ENCODE results near the gene ACTR3.
A peak's percentile ranks its signal among the peaks of the same experiment; 100 is the strongest.
"Not testable (repeated sequence)": the region's sequence is repeated elsewhere in the genome, so short reads cannot be mapped to it uniquely, and the experiment has no call there.

The ACTR3 gene

DNA sequence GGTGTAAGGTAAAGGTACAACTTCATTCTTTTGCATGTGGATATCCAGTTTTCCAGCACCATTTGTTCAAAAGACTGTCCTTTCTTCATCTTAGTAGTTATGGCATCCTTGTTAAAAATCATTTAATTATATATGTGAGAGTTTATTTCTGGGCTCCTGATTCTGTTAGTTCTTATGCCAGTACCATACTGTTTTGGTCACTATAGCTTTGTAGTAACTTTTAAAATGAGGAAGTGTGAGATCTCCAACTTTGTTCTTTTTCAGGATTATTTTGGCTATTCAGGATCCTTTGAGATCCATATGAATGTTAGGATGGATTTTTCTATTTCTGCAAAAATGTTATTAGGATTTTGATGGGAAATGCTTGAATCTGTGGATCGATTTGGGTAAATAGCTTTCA lies 16.8 kb downstream of the ACTR3 start:
- DNase-seq: no peak

DNA sequence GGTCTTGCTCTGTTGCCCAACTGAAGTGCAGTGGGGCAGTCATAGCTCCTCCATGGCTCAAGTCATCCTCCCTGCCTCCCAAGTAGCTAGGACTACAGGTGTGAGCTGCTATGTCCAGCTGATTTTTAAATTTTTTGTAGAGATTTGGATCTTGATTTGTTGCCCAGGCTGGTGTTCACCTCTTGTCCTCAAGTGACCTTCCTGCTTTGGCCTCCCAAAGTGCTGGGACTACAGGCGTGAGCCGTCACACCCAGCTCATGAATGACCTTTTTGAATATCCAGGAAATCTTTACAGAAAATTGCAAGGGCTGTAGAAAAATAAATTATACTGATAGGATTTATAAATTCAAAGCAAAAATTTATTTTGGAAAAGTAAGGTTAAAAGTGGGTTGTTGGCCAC lies 17.4 kb downstream of the ACTR3 start:
- DNase-seq: no peak

DNA sequence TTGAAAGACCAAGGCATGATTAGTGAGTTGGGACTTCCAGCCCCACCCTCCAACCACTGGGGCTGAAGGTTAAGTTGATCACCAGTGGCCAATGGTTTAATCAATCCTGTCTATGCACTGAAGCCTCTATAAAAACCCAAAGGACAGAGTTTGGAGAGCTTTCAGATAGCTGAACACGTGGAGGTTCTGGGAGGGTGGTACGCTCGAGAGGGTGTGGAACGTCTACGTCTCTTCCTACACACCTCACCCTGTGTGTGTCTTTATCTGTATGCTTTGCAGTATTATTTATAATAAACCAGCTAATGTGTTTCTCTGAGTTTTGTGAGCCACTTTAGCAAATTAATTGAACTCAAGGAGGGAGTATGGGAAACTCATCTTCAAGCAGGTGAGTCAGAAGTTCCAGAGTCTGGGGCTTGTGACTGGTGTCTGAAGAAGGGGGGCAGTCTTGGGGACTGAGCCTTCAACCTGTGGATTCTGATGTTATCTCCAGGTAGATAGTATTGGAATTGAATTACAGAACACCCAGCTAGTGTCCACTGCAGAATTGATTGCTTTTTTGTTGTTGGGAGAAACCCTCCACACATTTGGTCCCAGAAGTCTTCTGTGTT lies 20.3 kb downstream of the ACTR3 start:
- DNase-seq: peak; percentile 29

DNA sequence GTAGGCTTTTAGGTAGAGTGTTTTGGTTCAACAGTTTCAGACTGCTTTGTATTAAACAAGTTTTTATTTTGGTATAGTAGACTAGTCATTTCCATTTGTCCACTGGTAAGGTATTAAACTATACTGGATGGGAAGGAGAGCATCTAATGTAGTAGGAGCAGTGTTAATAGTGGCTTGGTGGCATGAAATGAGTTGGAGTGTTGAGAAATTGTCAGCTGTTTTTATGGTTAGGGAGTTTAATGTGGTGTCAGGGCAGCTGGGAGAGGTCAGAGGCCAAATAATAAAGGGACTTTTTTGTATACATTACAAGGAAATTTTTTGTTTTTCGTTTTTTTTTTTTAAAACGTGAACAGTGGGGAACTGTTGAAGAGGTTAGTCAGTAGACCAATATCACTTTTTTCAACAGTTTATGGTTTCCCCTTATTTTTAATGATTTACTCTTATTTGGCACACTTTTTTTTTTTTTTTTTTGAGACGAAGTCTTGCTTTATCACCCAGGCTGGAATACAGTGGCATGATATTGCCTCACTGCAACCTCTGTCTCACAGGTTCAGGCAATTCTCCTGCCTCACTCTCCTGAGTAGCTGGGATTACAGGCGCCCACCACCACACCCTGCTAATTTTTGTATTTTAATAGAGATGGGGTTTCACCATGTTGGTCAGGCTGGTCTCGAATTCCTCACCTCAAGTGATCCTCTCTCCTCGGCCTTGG lies 21.2 kb downstream of the ACTR3 start:
- no peak for DNase-seq

DNA sequence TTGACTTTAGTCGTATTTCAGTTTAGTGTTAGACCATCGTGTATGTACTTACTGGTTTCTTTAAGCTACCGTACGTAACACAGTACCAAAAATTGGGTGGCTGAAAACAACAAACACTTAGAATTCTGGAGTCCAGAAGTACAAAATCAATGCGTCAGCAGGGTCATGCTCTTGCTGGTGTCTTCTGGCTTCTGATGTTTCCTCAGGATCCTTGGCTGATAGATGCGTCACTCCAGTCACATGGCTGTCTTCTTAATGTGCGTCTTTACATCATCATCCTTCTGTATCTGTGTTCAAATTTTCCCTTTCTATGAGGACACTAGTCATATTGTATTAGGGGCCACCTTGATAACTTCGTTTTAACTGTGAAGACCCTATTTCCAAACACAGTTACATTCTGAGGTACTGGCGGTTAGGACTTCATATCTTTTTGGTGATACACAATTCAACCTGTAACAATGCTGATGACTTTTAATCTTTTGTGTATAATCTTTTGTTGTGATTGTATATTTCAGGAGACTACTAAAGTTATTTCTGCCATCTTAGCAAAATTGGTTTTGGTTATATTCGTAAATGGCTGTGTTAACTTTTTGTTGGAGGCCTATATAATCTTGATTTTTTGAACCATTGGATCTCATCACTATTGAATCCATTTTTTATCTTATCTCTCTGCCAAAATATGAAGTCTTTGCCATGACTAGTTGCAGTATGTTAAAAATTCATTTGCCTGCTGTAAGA lies 25.4 kb downstream of the ACTR3 start:
- DNase-seq: no peak

DNA sequence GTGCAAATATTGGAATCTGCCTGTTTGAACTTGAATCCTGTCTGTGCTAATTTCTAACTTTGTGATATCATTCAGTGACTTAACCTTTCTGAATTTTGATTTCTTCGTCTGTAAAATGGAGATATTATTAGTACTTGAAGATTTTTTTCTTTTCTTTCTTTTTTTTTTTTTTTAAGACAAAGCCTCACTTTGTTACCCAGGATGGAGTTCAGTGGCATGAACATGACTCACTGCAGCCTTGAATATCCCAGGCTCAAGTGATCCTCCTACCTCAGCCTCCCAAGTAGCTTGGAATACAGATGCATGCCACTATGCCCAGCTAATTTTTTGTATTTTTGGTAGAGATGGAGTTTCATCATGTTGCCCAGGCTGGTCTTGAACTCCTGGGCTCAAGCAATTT lies 28.3 kb downstream of the ACTR3 start:
- no peak for DNase-seq

DNA sequence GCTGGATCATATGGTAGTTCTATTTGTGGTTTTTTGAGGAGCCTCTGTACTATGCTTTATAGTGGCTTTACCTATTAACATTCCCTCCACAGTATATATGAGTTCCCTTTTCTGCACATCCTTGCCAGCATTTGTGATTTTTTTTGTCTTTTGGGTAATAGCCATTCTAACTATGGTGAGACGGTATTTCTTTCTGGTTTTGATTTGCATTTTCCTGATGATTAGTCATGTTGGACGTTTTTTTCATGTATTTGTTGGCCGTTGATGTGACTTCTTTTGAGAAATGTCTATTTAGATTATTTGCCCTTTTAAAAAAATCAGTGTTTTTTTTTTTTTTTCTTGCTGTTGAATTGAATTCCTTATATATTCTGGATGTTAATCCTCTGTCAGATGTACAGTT lies 31.1 kb downstream of the ACTR3 start:
- no peak for DNase-seq

DNA sequence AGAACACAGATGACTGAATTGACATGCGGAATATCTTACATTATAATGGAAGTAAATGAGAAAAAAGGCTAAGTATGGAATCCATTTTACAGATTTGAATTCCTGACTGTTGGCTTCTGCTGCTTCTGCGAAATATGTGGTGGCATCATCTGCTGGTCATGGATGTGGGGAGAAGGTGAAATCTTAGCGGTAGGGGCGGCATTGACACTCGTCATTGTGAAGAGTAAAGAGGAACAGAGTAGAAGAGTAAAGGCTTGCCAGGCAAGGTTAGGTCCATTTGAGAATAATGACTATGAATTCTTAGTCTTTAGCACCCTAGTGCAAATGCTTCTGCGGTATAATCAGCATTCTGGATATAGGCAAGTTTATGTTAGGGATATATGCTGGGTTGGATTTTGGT lies 32.4 kb downstream of the ACTR3 start:
- DNase-seq: no peak

DNA sequence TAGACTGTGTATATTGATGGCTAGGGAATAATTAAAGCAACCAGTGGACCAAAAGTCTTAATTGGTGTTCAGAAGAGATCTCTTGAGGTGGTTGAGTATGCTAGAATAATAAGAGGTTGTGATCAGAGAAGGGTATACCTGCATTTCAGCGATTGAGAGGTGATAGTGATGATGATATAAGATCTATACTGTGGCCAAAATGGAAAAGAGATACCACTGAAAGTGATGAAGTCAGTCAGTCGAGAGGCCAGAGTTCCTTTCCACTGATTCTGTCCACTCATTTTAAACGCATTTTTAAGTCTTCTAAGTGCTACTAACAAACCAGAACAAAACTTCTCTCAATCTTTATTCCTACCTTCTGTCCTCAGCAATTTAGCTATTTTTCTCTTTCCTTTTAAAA lies 32.9 kb downstream of the ACTR3 start:
- no peak for DNase-seq

DNA sequence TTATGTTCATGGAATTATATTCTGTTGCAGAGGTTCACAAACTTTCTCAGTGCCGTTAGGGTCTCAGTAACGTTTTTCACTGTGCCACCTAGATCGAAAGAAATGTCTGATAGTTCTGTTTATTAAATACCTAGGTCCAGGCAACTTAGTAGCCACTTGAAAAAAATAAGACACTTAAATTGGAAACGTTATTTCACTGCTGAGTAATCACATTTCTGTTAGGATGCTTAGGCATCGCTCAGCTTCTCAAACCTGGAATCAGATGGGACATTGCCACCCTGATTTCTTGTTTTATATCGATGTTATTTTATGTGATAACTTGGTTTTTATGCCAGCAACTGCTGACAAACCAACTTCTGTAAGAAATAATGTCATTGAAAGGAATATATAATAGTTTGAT lies 36.0 kb downstream of the ACTR3 start:
- no peak for DNase-seq

DNA sequence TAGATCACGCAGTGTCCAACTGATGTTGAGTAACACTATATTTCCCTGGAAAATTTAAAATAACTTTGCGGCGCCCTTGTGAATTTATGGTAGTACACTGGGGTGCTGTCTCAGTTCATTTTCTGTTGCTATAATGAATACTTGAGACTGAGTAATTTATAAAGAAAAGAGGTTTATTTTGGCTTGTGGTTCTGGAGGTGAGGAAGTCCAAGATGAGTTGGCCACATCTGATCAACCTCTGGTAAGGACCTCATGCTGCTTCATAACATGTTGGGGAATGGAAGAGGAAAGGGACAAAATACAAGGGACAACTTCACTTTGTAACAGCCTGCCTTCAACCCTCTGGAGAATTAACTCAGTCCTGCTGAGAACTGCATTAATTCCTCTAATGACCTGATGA lies 36.4 kb downstream of the ACTR3 start:
- no peak for DNase-seq

DNA sequence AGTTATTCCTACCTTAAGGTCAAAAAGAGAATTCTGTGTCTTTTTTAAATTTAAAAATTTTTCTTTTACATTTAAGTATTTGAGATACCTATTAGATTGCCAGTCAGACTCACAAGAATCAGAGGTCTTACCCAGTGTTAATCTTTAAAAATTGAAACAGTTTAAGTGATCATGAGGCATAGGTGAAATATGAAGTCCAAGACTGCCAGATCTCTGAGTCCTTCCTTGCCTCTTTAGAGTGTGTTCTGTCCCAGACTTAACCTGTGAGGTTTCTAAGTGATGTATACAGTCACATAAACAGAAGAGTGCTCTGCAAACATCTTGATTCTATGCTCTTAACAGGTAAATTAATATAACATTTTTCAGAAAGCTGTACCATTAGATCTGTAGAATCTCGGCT lies 40.6 kb downstream of the ACTR3 start:
- DNase-seq: no peak

DNA sequence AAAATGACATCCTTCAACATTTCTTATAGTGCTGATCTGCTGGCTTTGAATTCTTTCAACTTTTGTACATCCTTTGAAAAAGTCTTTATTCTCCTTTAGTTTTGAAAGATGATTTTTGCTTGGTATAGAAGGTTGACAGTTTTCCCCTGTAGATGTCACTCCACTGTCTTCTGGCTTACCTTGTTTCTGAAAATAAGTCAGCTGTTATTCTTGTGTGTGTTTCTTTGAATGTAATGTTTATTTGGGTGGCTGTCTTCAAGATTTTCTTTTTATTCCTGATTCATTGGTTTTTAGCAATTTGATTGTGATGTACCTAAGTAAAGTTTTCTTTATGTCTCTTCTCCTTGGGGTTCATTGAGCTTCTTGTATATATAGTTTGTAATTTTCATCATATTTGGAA lies 47.6 kb downstream of the ACTR3 start:
- DNase-seq: no peak

DNA sequence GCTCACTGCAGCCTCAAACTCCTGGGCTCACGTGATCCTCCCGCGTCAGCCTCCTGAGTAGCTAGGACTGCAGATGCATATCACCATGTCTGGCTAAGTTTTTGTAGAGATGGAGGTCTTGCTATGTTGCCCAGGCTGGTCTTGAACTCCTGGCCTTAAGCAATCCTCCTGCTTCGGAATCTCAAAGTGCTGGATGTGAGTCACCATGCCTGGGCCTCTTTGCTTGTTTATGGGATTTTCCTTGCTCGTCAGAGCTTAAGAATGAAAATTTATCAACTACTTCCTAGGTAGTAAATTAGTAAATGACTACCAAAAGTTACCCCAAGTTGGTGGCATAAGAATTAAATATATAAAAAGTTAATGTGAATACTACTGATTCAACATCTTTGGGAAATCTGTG lies 51.0 kb downstream of the ACTR3 start:
- no peak for DNase-seq

DNA sequence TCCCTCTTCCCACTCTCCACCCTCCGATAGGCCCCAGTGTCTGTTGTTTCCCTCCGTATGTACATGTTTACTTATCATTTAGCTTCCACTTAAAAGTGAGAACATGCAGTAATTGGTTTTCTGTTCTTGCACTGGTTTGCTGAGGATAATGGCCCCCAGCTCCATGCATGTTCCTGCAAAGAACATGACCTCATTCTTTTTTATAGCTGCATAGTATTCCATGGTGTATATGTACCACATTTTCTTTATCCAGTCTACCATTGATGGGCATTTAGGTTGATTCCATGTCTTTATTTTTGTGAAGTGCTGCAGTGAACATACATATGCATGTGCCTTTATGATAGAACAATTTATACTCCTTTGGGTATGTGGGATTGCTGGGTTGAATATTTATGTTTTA lies 55.9 kb downstream of the ACTR3 start:
- not testable (repeated sequence) for DNase-seq

DNA sequence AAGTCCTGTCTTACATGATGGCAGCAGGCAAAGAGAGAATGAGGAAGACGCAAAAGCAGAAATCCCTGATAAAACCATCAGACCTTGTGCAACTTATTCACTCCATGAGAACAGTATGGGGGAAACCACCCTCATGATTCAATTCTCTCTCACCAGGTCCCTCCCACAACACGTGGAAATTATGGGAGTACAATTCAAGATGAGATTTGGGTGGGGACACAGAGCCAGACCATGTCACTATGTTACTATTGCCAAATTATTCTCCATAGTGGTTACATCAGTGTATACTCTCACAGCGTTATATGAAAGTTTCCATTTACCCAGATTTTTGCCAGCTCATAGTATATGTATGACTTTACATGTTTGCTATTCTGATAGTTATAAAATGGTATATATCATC lies 61.0 kb downstream of the ACTR3 start:
- not testable (repeated sequence) for DNase-seq

DNA sequence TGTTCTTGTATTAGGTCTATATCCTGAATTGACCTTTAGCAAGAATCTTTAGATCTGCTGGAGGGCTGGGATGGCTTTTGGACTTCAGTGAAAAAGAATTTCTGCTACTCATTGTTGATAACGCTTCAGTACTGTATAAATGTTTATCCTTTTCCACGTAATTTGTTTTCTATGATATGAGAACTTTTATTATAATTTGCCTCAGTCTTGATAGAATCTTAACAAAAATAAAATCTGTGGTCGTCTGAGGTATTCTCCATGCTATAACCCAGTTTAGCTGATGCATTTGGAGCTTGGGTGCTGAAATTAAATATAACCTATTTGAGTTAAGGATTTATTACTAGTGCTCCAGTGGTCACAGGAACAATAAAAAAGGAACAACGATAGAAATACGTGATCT lies 71.1 kb downstream of the ACTR3 start:
- no peak for DNase-seq

DNA sequence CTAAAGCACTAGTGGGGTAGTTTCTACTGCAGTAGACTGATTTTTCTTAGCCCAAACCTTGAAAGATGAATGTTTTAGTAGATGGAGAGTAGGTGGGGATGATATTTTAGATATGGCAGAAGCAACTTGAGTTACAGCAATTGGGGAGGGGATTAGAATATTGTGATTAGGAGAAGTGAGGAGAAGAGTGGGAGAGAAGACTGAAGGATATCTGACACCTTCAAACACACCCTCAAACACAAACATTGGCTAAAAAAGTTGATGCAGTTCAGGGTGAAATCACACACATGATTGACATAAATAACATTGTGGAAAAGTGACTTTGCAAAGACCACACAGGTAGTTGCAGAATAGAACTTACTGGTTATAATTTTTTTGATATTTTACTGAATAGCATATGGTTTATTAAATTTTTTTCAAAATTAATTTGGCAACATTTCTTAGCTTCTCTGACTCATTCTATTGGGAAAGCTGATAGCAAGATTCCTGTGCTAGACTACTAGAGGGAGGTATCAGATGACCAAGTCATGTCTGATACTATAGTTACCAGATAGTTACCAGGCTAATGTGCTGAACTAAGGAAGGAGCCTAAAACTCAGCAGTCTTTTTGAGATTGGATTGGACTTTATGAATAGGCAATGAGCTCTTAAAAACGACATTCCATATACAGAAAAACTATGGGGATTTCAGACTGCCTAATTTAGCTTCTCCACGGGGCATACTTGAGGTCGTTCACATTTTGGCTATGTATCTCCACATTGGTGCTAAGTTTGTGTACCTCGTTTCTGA lies 73.0 kb downstream of the ACTR3 start:
- DNase-seq: no peak

DNA sequence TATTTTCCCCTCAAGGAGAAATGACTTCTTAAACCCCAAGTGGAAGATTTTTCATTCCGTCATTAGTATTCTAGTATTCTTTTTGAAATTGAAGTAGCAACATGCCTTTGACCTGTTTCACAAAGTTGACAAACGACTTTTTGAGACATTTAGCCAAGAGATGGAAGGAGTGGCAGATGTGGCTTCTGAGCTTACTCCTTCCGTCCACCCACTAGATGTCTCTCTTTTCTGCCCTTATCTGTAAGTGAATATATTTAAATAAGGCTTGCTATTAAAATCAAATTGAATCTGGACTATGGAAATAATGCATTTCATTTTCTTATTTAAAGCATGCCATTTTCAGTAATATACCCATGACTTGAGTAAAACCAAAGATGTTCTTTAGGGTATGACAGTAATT lies 74.1 kb downstream of the ACTR3 start:
- no peak for DNase-seq

DNA sequence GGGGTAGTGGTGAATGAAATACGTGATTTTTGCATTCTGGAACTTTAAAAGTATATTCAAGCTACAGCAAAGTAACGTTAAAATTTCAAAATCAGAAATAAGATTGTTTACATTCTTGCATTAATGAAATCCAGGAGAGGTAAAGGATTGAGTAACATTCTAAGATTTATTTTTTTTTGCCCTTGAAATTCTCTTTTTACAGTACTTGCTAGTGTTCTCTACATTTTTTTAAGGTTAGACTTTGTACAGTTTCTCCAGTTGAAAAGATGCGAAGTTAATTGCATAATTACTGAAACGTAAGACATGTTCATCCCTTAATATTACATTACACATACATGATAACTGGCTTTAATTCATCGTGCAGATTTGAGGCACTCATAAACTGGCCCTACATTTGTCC lies 74.5 kb downstream of the ACTR3 start:
- DNase-seq: no peak

DNA sequence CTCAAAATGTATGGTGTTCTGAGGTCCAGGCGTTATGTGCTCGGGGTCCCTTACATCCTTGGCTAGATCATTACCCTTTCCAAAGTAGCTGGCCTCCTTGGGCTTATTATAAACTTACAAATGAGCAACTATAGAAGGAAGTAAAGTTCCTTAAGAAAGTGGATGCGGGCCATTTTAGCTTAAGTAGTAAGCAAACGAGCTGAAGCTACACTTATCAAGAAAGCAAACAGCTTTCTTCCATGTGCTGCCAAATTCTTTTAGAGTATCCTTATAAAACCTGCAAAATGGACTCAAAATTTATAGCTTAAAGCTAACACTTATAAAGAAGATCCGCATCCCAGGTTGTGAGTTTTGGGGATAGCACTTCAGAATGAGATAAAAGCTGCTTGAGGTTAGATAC lies 75.3 kb downstream of the ACTR3 start:
- DNase-seq: no peak

DNA sequence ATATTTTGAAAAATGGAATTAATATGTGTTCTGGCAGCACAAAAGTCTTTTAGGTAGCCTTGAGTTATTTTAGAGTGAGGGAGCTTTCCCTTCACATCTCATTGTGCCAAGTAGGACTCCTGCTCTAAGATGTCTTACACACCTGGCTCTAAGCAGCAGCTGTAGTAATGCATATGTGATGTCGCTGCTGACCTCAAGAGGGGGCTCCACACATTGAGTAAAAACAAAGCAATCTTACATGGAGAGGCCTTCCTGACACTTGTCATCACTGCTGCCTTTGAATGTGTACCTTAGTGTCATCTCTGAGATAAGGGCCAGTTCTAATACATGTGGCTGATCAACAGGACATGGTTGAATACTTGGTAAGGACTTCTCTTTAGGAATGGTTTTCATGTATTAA lies 75.8 kb downstream of the ACTR3 start:
- peak; percentile 36 for DNase-seq

DNA sequence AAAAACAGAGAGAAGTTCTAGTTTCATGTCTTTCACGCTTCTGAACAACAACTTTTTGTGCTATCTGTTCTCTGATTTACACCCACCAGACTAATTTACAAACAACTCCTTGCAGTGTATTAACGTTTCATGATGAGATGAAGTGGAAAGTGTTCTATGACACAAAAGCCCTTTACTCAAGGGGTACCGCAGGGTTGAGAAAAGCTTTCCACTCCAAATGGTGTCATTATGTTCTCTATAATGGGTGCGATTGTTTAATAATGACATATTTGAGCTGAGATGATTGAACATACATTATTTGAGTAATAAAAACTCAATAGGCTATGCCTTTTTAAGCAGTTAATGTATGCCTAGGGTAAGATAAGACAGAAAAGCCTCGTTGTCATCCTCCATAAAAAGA lies 76.3 kb downstream of the ACTR3 start:
- DNase-seq: no peak

DNA sequence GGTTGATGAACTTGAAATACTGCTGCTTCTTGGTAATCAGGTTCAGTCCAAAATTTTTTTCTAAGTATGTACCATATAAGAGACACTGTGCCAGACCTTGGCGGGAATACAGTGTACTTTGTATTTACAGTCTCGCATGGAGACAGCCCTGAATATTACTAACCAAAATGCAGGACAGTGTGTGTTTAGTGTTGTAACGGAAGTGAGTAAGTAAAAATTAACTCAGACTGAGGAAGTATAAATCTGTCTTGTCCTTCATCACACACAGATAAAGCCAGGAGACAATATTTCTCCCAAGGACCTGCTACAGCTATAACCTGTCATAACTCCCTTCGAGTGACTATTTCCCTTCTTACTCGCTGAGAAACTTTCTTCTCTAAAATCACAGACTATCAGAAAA lies 76.9 kb downstream of the ACTR3 start:
- no peak for DNase-seq

Data from CD4-positive, alpha-beta T cell treated with Interleukin-17A for 1 hour (primary cell).